HEK293 (cell line): ENCODE results near the gene CHRNE.

ENCODE experiments used
- MYNN ChIP-seq: fragments of 450-650 bp; formaldehyde crosslinking; IDR thresholded peaks from 2 replicates; pipeline ENCODE4 v1.5.1; 2016; ENCODE audit warnings: missing biosample characterization, missing genetic modification characterization, borderline replicate concordance
- PBX3 ChIP-seq: sonication (generic); formaldehyde crosslinking; IDR thresholded peaks from 2 replicates; pipeline ENCODE4 v1.8.1; 2022; ENCODE audit warnings: mild to moderate bottlenecking, moderate library complexity, missing genetic modification reagents
- REST ChIP-seq: fragments of 450-650 bp; formaldehyde crosslinking; IDR thresholded peaks from 2 replicates; pipeline ENCODE4 v1.5.1; 2016; ENCODE audit warnings: missing biosample characterization, missing genetic modification characterization
- YY1 ChIP-seq: fragments of 450-650 bp; formaldehyde crosslinking; IDR thresholded peaks from 2 replicates; pipeline ENCODE4 v1.5.1; 2018; ENCODE audit warnings: missing biosample characterization, missing genetic modification characterization
- ZBTB48 ChIP-seq: fragments of 450-650 bp; formaldehyde crosslinking; IDR thresholded peaks from 2 replicates; pipeline ENCODE4 v1.5.1; 2016; ENCODE audit warnings: missing biosample characterization, missing genetic modification characterization
- ZNF302 ChIP-seq: fragments of 450-650 bp; formaldehyde crosslinking; IDR thresholded peaks from 2 replicates; pipeline ENCODE4 v1.5.1; 2016; ENCODE audit warnings: missing biosample characterization, missing genetic modification characterization, low read depth
- ZNF362 ChIP-seq: fragments of 450-650 bp; formaldehyde crosslinking; IDR thresholded peaks from 2 replicates; pipeline ENCODE4 v1.5.1; 2016; ENCODE audit warnings: missing biosample characterization, missing genetic modification characterization
- ZNF510 ChIP-seq: fragments of 450-650 bp; formaldehyde crosslinking; IDR thresholded peaks from 2 replicates; pipeline ENCODE4 v1.5.1; 2018; ENCODE audit warnings: mild to moderate bottlenecking, missing genetic modification characterization, missing biosample characterization; ENCODE audit not compliant: insufficient replicate concordance
- ZNF747 ChIP-seq: fragments of 450-650 bp; formaldehyde crosslinking; IDR thresholded peaks from 2 replicates; pipeline ENCODE4 v1.5.1; 2016; ENCODE audit warnings: missing biosample characterization, missing genetic modification characterization

GRCh38 chr17:4879601-4880000 is 23.3 kb downstream of the CHRNE start:
- TF ChIP-seq ZBTB48 (tag by site-specific recombination) (no peak), ZNF362 (no peak), ZNF510 (tag by site-specific recombination) (no peak), REST (tag by site-specific recombination) (no peak), YY1 (no peak), PBX3 (CRISPR knock-in tag) (no peak), MYNN (no peak), ZNF747 (no peak), ZNF302 (tag by site-specific recombination) (no peak)
